Stimulated activated CD4-positive, alpha-beta T cell treated with anti-CD3 and anti-CD28 coated beads, TNF-alpha, amount 100 ng/mL, for 48 hours (primary cell): Measurements from ENCODE around the gene NEK10.
A peak's percentile ranks its signal among the peaks of the same experiment; 100 is the strongest.

Experiments used
- DNase-seq, 3 donors: peaks; one replicate each; pipeline ENCODE4 v3.0.0-alpha.2; 2020; ENCODE audit warnings: low read depth in 3 of 3

NEK10 gene

GRCh38 chr3:27171113-27171512, 198.1 kb downstream of the NEK10 start:
- no peak for DNase-seq

GRCh38 chr3:27166888-27167287, 202.3 kb downstream of the NEK10 start:
- no peak for DNase-seq

DNA sequence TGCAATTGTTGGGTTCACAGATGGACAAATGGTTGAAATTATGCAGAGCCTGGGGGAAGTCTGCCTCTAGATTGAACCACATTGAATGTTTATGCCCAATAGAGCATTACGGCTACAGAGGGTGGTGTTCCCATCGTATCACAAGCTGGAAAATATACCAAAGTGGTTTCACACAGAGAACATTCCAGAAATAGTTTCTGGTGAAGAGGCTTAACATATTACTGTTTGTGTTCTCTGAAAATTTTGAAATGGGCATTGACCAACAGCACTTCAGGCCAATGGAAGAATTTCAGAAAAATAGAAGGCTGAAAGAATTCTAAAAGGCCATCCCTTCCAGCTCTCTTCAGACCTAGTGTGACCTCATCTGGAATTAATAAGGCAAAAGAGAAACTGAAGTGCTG, 203.9 kb downstream of the NEK10 start:
- DNase-seq, result no peak

GRCh38 chr3:27160779-27161287, 208.3 kb downstream of the NEK10 start:
- no peak for DNase-seq

DNA sequence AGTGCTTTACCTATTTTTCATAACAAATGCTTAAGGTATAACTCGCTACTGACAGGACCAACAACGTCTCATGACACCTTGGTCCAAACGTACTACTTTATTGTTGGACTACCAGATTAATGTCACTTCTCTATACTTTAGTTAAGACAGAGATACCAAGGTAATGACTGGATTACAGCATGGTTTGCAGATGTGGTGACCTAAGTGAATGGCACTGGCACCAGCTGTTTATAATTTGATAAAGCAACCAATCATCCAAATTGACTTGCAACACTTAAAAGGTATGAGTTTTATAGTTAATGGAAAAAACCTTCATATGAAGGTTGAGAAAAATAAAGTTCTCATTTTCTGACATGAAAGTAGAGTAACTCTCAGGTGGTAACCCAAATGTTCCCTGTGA, 209.0 kb downstream of the NEK10 start:
- DNase-seq, result no peak

DNA sequence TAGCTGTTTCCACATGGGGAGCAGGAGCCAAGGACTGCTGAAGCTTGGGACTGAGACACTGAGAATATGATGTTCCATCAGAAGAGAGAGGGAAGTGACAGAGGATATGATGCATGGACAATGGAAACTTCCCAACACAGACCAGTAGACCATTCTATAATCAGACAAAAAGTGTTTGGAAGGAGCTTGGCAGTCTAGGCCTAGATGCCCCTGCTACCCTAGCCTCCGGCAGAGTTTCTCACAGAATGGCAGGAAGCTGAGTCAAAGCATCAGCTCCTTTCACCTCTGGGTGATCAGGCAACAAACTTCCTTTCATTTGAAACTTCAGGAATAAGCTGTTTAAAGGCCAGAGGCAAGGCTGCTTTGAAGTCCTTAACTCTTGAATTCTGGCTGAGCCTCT, 222.0 kb downstream of the NEK10 start:
- no peak for DNase-seq

GRCh38 chr3:27146786-27147185, 222.4 kb downstream of the NEK10 start:
- DNase-seq, result no peak

GRCh38 chr3:27145719-27146118, 223.5 kb downstream of the NEK10 start:
- DNase-seq, result no peak

DNA sequence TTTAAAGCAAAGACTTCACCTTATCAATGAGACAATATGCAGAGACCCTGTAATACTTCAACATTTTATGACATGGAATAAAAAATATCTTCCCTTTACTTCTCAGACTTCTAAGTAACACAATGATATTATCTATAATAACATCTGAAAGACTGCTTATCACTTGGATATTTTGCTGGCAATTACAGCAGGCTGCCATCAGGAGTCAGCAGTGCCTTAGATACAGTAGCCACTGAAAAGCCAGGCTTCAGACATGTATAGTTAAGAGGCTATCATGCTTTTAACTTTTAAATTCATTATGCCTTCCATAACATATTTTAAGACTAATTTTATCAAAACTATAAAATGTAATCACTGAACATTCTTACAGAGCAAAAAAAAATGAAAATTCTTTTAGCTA, 227.5 kb downstream of the NEK10 start:
- DNase-seq, result no peak

DNA sequence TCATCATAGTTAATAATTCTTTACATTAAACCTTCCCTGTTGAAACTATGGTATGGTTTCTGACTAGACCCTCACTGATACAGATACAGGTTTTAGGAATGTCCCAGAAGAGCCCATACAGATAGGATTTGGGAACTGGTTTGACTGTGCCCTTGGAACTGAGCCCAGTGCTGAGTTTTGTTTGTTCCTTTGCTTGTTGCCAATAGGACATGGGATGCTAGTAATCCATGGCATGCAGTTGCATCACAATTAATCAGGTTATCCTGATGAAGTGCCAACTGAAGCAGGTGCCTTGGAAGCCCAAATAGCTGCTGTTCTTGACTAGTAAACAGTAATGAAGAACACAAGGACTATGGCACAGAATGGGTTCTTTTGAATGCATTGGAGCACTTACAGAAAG, 230.6 kb downstream of the NEK10 start:
- DNase-seq, result no peak

DNA sequence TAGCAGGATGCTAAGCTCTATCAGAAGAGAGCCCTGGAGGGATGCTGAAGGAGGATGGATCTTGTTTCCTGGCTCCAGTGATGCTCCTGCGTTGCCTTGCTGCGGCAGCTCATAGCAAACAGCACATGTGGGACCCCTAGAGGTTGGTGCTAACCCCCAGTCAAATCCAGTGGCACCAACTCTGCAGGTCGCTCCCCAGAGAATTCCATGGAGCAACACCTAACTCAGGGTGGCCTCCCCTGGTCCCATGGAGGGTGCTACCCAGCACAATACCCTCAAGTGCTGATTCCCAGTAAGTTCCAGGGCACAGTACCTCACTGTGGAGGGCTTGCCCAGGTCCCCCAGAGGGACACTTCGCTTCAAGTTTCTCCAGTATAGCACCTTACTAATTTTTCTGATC, 231.2 kb downstream of the NEK10 start:
- DNase-seq, result no peak

- peak; percentile 22 to 30 (median 23) for DNase-seq
Observed at GRCh38 chr3:27134171-27134796, 234.9 kb downstream of the NEK10 start.

DNA sequence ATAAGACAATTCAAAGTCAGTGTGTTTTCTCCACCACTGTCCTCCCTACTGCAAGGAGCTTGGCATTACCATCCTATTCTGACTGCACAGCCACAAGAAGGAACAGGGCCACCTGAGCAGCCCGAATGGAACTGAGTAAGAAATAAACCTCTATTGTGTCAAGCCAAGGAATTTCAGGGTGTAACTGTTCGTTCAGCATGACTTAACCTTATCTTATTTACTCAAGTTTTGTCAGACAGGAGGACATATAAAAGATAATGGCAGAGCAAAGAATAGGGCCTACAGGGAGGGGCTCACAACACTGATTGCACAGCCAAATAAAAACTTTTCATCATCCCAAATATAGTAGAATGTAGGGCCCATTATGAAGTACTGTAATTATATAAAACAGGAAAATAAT, 236.1 kb downstream of the NEK10 start:
- DNase-seq, result no peak

DNA sequence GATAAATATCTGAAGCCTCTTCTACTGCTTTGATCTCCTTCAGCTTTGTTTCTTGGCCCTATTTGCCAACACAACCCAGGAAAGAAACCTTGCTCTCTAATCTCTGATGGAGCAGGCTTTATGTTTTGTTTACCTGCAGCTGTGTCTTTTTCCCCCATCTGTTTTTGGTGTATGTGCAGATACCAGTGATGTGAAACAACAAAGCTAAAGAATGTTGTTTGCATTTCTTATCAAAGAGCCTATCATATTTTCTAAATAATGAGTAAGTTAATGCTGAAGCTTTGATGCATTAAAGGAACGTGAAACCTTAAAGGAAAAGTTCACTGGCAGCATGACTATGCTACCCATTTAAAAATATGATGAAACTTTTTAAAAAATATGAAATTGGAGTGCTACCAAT, 238.4 kb downstream of the NEK10 start:
- no peak for DNase-seq

GRCh38 chr3:27127879-27128278, 241.3 kb downstream of the NEK10 start:
- no peak for DNase-seq

DNA sequence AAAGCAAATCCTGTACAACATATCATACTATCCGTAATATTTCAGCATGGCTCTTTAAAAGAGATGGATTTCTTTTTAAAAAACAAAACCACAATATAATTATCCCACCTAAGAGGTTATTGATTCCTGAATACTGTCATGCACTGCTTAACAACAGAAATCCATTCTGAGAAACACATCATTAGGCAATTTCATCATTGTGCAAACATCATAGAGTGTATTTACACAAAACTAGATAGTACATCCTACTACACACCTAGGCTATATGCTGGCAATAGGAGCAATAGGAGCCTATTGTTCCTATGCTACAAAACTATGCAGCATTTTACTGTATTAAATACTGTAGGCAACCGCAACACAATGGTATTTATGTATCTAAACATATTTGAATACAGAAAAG, 242.0 kb downstream of the NEK10 start:
- no peak for DNase-seq

DNA sequence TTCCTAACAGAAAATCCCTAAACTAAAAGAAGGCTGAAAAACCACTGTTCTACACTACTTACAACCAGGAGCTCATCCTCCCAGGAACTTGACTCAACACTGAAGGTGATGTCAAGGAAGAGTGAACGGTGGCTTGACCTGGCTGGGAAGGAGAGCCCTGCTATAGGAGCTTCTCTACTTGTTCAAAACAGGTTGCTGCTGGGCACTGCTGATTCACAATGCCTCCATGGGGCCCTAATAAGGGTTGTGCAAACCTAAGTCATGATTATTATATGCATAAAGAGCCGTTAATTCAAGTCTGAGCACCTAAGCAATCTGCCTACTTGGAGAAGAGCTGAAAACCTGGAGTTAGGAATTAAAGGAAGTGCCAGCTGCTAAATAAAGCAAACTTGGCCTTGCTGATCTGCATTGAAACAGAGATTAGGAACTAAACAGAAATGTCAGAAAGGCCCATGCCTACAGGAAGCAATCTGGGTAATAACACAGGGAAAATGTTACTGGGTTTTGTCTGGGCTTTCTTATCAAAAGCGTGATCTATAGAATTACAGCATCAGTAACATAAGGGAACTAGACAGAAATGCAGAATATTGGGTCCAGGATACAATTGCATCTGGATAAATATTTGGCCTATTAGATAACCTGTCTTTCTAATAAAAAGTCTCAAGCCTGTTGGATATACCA, 243.2 kb downstream of the NEK10 start:
- no peak for DNase-seq

DNA sequence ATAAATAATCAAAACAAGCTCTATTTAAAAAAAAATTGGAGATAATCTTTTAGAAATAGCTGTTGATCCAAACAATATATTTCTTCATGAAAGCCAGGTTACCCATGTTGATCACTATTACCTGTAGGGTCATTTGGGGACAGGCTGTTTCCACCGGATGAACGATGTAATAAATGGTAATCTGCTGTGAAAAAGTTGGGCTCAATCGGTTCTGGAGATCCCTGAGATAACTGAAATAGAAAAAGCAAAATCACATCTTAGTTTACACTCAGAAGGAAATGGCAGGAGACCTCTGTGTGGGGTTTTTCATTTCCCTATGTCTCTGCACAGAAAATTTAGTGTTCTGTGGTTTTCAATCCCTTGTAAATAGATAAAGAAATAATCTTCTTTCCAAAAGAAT, 249.5 kb downstream of the NEK10 start:
- DNase-seq, result no peak

- no peak for DNase-seq
Observed at GRCh38 chr3:27115352-27115751, 253.8 kb downstream of the NEK10 start.

- no peak for DNase-seq
Observed at GRCh38 chr3:27114684-27115083, 254.5 kb downstream of the NEK10 start.

GRCh38 chr3:27114129-27114528, 255.1 kb downstream of the NEK10 start:
- no peak for DNase-seq

DNA sequence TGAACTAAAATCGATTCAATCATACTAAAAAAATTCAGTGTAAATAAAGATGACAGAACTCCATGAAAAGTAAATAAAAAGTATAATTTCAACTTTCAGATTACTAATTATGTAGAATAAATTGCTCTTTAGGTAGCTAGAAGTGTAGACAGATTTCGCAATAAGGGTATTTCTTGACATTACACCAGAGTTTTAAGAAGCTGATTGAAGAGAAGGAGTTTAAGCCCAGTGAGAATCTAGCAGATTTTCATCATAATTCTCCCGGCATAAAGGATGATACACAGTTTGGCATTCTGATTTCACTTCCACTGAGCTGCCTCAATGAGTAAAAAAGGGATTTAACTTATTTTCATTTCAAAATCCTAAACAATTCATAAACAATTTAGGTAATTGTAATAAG, 259.2 kb downstream of the NEK10 start:
- DNase-seq, result no peak

GRCh38 chr3:27108322-27108721, 260.9 kb downstream of the NEK10 start:
- DNase-seq, result no peak

- no peak for DNase-seq
Observed at GRCh38 chr3:27105904-27106303, 263.3 kb downstream of the NEK10 start.
